GM10248 (cell line): Measurements from ENCODE around the gene DIRAS1.
"Not testable (repeated sequence)": the region's sequence is repeated elsewhere in the genome, so short reads cannot be mapped to it uniquely, and the experiment has no call there.

Source experiments
- CTCF ChIA-PET: fragments of 300-600 bp; sonication (Branson Sonifier 250); formaldehyde crosslinking; extraction: SDS; loops from one replicate; lab custom pipeline; 2021; ENCODE audit warnings: antibody characterized with exemption; lab: Yijun Ruan, JAX
- POLR2A ChIA-PET: fragments of 350-650 bp; sonication (Branson Sonifier 250); formaldehyde crosslinking; extraction: SDS; loops from one replicate; lab custom pipeline; 2020; ENCODE audit warnings: antibody characterized with exemption; lab: Yijun Ruan, JAX
- DNase-seq: peaks from one replicate; pipeline ENCODE4 v3.0.0; 2012; ENCODE audit errors: extremely low spot score
- TF ChIP-seq, protein P1 (sequence below): IDR thresholded peaks from 2 replicates; pipeline ENCODE4 v1.5.1; 2012; ENCODE audit warnings: mild to moderate bottlenecking, low read depth; ENCODE audit errors: extremely low read depth, missing control alignments, control extremely low read depth

DIRAS1 gene

DNA sequence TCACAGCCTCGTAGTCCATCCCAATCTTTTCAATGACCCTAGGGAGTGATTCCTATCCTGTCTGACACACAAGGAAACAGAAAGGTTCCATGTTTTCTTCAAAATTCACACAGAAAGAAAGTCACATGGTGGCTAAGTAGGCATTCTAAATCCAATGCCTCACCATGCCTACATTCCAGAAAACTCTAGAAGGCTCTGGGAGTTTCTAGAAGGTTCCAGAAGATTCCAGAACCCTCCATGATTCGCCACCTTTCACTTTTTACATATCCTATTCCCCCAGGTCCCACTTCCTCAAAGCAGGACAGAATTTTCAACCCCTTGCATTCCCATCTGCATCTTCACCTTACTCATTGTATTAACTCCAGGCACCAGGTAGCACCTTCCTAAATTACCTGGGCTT lies 41.7 kb downstream of the DIRAS1 start:
- ChIA-PET CTCF (interaction anchor here (1.2 kb wide), 1 partner anchor 67 kb away, joined by 4 read pairs; no protein-coding TSS in a partner anchor), POLR2A (no interaction called here)
- TF ChIP-seq, protein P1, sequence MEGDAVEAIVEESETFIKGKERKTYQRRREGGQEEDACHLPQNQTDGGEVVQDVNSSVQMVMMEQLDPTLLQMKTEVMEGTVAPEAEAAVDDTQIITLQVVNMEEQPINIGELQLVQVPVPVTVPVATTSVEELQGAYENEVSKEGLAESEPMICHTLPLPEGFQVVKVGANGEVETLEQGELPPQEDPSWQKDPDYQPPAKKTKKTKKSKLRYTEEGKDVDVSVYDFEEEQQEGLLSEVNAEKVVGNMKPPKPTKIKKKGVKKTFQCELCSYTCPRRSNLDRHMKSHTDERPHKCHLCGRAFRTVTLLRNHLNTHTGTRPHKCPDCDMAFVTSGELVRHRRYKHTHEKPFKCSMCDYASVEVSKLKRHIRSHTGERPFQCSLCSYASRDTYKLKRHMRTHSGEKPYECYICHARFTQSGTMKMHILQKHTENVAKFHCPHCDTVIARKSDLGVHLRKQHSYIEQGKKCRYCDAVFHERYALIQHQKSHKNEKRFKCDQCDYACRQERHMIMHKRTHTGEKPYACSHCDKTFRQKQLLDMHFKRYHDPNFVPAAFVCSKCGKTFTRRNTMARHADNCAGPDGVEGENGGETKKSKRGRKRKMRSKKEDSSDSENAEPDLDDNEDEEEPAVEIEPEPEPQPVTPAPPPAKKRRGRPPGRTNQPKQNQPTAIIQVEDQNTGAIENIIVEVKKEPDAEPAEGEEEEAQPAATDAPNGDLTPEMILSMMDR = no peak
- no peak for DNase-seq

DNA sequence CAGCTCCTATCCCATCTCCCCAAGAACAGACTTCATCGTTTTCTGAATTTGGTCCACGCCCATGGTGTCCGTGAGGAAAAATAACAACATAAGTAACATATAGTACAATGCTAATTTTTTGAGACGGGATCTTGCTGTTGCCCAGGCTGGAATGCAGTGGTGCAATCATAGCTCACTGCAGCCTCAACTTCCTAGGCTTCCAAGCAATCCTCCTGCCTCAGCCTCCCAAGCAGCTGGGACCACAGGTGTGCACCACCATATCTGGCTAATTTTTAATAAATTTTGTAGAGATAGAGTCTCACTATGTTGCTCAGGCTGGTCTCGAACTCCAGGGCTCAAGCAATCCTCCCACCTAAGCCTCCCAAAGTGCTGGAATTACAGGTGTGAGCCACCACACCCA lies 42.2 kb downstream of the DIRAS1 start:
- POLR2A ChIA-PET, DNase-seq: not testable (repeated sequence)
- CTCF ChIA-PET = interaction anchor here (1.2 to 1.5 kb wide), 2 partner anchors 30 to 68 kb away, joined by 3 to 4 read pairs; no protein-coding TSS in a partner anchor

DNA sequence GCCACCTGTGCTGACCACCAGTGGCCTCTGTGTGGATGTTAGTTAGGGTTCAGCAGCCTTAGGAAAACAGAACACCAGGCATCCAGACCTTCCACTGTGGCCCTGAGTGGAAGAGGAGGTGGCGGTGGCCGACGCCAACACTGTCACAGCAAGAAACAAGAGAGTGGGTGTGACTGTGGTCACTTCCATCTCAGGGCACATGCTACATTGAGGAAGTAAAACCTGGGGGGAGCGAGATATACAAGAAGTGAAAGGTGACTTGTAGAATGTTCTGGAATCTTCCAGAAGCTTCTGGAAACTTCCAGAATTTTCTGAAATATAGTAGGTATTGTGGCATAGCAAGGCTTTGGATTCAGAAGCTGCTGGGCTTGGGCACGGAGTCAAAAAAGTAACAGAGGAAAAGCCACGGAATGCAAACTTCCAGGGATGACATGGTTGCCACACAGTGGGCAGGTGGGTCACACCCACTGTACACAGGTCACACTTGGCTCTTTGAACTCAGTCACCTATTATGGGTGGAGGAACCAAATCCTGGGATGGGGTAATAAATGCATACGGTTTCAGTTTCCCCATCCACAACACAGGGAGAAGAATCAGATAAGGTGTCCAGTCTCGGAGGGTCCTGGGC lies 43.0 kb downstream of the DIRAS1 start:
- peak; percentile 85 for DNase-seq
- TF ChIP-seq, protein P1 = no peak
- POLR2A ChIA-PET = interaction anchor here (0.6 kb wide), 1 partner anchor 21 kb away, joined by 3 read pairs; no protein-coding TSS in a partner anchor
- CTCF ChIA-PET = interaction anchor here (1.2 to 1.5 kb wide), 2 partner anchors 30 to 69 kb away, joined by 3 to 4 read pairs; no protein-coding TSS in a partner anchor

DNA sequence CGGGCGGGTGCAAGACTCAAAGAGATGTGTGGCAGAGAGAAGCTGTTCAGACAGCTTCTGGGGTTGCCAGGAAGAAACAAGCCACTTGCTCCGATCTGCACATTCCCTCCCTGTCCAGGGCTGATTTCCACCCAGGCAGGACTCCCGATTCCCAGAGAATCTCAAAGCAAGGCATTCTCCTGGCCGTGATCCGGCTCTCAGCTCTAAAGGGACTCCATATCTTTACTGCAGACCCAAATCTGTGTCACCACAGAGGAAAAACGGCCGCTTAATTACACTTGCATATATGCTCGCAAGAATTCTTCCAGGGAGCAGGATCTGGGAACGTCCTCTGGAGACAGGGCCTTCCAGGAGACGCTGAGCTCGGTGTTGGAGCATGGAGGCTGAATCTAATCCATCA lies 44.3 kb downstream of the DIRAS1 start:
- DNase-seq = no peak
- TF ChIP-seq, protein P1 = no peak
- ChIA-PET POLR2A (no interaction called here), CTCF (interaction anchor here (0.7 to 1.0 kb wide), 3 partner anchors 22 to 103 kb away, joined by 3 read pairs; no protein-coding TSS in a partner anchor)

DNA sequence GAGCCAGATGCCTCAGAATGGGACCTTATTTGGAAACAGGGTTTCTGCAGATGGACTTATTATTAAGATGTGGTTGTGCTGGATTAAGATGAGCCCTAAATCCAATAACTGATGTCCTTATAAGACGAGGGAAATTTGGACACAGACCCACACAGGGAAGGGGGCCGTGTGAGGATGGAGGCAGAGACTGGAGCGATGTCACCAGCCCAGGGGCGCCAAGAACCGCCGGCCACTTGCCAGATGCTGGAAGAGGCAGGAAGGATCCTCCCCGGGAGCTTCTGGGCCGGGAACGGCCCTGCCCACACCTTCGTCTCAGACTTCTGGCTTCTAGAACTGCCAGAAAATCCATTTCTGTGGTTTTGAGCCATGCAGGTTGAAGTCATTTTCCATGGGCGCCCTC lies 45.3 kb downstream of the DIRAS1 start:
- DNase-seq = no peak
- POLR2A ChIA-PET = no interaction called here
- CTCF ChIA-PET = interaction anchor here (1.0 kb wide), 2 partner anchors 23 to 73 kb away, joined by 3 read pairs; no protein-coding TSS in a partner anchor
- TF ChIP-seq, protein P1 = no peak

DNA sequence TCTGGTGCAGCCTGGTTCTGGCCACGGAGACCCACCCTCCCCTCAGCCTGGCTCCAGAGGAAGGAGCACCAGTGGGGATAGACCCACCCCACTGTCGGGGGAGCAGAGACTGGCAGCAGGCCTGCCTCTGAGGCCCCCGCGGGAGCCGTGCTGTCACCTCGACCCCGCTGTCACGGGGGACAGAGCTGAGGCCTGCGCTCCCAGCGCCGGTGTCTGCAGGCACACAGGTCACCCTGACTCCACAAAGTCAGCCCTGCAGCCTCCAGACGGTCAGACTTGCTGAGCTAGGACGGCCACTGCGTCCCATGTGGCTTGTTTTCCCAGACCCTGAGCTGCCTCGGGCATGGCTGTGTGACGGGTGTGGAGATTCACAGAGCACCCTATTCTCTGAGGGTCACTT lies 51.0 kb downstream of the DIRAS1 start:
- CTCF ChIA-PET = interaction anchor here (1.0 to 2.5 kb wide), 2 partner anchors 22 to 280 kb away, joined by 3 to 10 read pairs; no protein-coding TSS in a partner anchor
- POLR2A ChIA-PET = interaction anchor here (0.7 kb wide), 1 partner anchor 226 kb away, joined by 4 read pairs; no protein-coding TSS in a partner anchor
- no peak for DNase-seq
- TF ChIP-seq, protein P1 = no peak
